Spleen (tissue), 7 donors: ENCODE measurements around the gene FOXL2NB.

ENCODE experiments used
- CTCF ChIP-seq, 11 experiments: fragments of 200-600 bp in 7 of 11; fragments of 450-650 bp in 4 of 11; sonication (generic) in 4 of 11; IDR thresholded peaks in 8 of 11; conservative IDR thresholded peaks in 3 of 11; 1 replicate in 7 of 11; 2 replicates in 4 of 11; pipeline versions ENCODE4 v1.4.0 to v1.8.0; 2016 to 2021; ENCODE audit warnings: antibody characterized with exemption in 11 of 11, inconsistent platforms in 4 of 11, mild to moderate bottlenecking in 1 of 11
- POLR2A ChIP-seq, 3 donors: fragments of 450-650 bp; IDR thresholded peaks; one replicate each; pipeline ENCODE4 v1.5.1; 2017; ENCODE audit warnings: antibody characterized with exemption in 3 of 3, mild to moderate bottlenecking in 1 of 3
- donor health status: DM: no; HTN: no; CAD: no; lungs with moderate emphysema.
- donor health status: DM: no; HTN: no; CAD: no.
- donor health status: DM: no; HTN: no; CAD: no.

- no peak for TF ChIP-seq CTCF (IDR thresholded peaks at IDR 0.05 in 8 of 11, conservative IDR thresholded peaks at IDR 0.05 in 3 of 11)
- TF ChIP-seq POLR2A (IDR thresholded peaks at IDR 0.05): no peak
These were observed 24.8 kb downstream of the FOXL2NB start for GRCh38 chr3:138971766-138972320.
